GM23248 (cell line): Measurements from ENCODE around the gene OPTN. TPM values are rescaled to one million over a fixed set of nuclear protein-coding genes. Genes with fewer than 3 reads are reported as not detected.

Source experiments
- DNase-seq: peaks from one replicate; pipeline ENCODE4 v3.0.0-alpha.2; 2015
- H2AFZ ChIP-seq: fragments of 200-600 bp; sonication (generic); 2 replicates; pipeline ENCODE4 v1.6.1; 2016; ENCODE audit warnings: antibody characterized with exemption
- H3F3A ChIP-seq: fragments of 200-600 bp; sonication (generic); 2 replicates; pipeline ENCODE4 v1.6.1; 2016; ENCODE audit warnings: mild to moderate bottlenecking, antibody characterized with exemption, mixed run types; ENCODE audit not compliant: insufficient read depth
- H3K27ac ChIP-seq: fragments of 200-600 bp; sonication (generic); 2 replicates; pipeline ENCODE4 v1.5.1; 2016; ENCODE audit warnings: mild to moderate bottlenecking
- H3K27me3 ChIP-seq: fragments of 200-600 bp; sonication (generic); replicated peaks from 2 replicates; pipeline ENCODE4 v1.6.1; 2016; ENCODE audit warnings: mild to moderate bottlenecking; ENCODE audit not compliant: insufficient read depth
- H3K36me3 ChIP-seq: fragments of 200-600 bp; sonication (generic); 2 replicates; pipeline ENCODE4 v1.6.1; 2016; ENCODE audit warnings: low read depth, mild to moderate bottlenecking
- H3K4me1 ChIP-seq: fragments of 200-600 bp; sonication (generic); 2 replicates; pipeline ENCODE4 v1.6.1; 2016; ENCODE audit warnings: mild to moderate bottlenecking; ENCODE audit not compliant: insufficient read depth
- H3K4me2 ChIP-seq: fragments of 200-600 bp; sonication (generic); one replicate; pipeline ENCODE4 v1.6.1; 2016; ENCODE audit warnings: mild to moderate bottlenecking; ENCODE audit not compliant: unreplicated experiment
- H3K4me3 ChIP-seq: fragments of 200-600 bp; sonication (generic); 2 replicates; pipeline ENCODE4 v1.5.1; 2016; ENCODE audit warnings: mild to moderate bottlenecking
- H3K79me2 ChIP-seq: fragments of 200-600 bp; sonication (generic); 2 replicates; pipeline ENCODE4 v1.6.1; 2016; ENCODE audit warnings: mild to moderate bottlenecking; ENCODE audit not compliant: insufficient read depth
- H3K9ac ChIP-seq: fragments of 200-600 bp; sonication (generic); 2 replicates; pipeline ENCODE4 v1.6.1; 2016; ENCODE audit warnings: mild to moderate bottlenecking
- H3K9me2 ChIP-seq: fragments of 200-600 bp; sonication (generic); 2 replicates; pipeline ENCODE4 v1.6.1; 2016; ENCODE audit warnings: mixed run types, mild to moderate bottlenecking, moderate library complexity; ENCODE audit not compliant: insufficient read depth
- H3K9me3 ChIP-seq: fragments of 200-600 bp; sonication (generic); one replicate; pipeline ENCODE4 v1.6.1; 2017; ENCODE audit warnings: low read depth
- H4K20me1 ChIP-seq: fragments of 200-600 bp; sonication (generic); 2 replicates; pipeline ENCODE4 v1.6.0; 2016; ENCODE audit not compliant: insufficient read depth
- EZH2 ChIP-seq: fragments of 200-600 bp; sonication (generic); IDR thresholded peaks from 2 replicates; pipeline ENCODE4 v1.6.1; 2018; ENCODE audit warnings: antibody characterized with exemption, mild to moderate bottlenecking; ENCODE audit not compliant: insufficient read depth, poor library complexity, severe bottlenecking
- EZH2phosphoT487 ChIP-seq: fragments of 200-600 bp; sonication (generic); IDR thresholded peaks from 2 replicates; pipeline ENCODE4 v1.6.1; 2018; ENCODE audit warnings: antibody characterized with exemption, moderate library complexity, mild to moderate bottlenecking, low read depth; ENCODE audit not compliant: insufficient read depth
- WGBS, 2 experiments: methylation state at CpG; one replicate each; pipeline ENCODE4 v1.1.6; 2015 to 2017; ENCODE audit warnings: low lambda C conversion rate in 2 of 2, low coverage in 1 of 2; ENCODE audit errors: missing lambda C conversion rate in 2 of 2; 5-methylcytosine and 5-hydroxymethylcytosine counted together
- in situ Hi-C: fragments of 300-500 bp; cut with MboI; formaldehyde crosslinking; loops from 2 replicates; pipeline ENCODE4 v1.15.0; 2020
- polyA plus RNA-seq: library from polyadenylated mRNA; unstranded; fragments of >200 nt; fragmentation: Nextera tagmentation; extraction: Ambion mirVana; gene quantifications from 2 replicates; pipeline ENCODE4 v1.2.1, GENCODE V29; 2016
- total RNA-seq: library from RNA; depleted of rRNA; stranded (reverse); fragments of >200 nt; shearing (Covaris generic); gene quantifications from 2 replicates; pipeline ENCODE4 v1.2.3, GENCODE V29; 2014

OPTN gene
- total and polyA plus RNA-seq, 2 experiments from 2014 or later: 50.6 to 109 TPM

DNA sequence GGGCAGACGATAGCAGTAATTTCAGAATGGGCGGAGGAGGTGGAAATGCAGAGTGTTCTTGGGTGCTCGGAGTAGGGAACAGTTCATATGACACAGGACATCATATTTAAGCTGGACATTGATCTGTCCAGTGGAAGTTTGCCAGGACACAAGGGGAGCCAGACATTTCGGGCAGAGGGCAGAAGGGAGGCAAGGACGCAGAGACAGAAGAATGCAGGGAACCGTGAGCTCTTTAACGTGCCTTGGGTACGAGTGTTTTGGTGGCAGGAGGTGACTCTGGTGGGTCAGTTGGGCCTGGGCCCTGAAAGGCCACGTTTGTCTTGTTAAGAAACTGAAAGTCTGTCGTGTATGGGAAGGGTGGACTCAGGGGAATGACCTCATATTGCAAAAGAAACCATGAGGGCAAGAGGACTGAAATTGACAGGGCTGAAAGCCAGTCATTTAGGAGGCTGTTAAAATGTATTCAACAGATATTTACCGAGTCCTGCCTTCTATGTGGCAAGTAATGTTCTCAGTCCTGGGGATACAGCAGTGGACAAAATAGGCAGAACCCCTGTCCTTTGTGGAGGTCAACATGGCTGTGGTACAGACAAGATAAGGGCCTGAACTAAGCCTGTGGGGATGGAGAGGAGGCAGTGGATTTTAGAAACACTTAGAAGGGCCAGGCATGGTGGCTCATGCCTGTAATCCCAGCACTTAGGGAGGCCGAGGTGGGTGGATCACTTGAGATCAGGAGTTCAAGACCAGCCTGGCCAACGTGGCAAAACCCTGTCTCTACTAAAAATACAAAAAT, 2.2 kb downstream of the OPTN start:
- WGBS, 2 experiments: 29 to 32% methylated on average over 13 of the region's 13 CpGs
- no peaks in the 10 kb centered on the region; the same call in 1 of the 2 replicates for H3F3A ChIP-seq
- H3K9ac ChIP-seq: peak overlapping the region; percentile 81
- H3K79me2 ChIP-seq: peaks cover 70% of the 10 kb centered on the region
- no peaks in the 10 kb centered on the region for H3K9me3 ChIP-seq
- peak overlapping the region; percentile 96 for H3K4me2 ChIP-seq
- in situ Hi-C loops: no loop called here
- no peaks in the 10 kb centered on the region for H4K20me1 ChIP-seq
- H3K36me3 ChIP-seq: no peaks in the 10 kb centered on the region; the same call in 1 of the 2 replicates
- H3K4me3 ChIP-seq: peak overlapping the region; percentile 90
- no peaks in the 10 kb centered on the region for H3K9me2 ChIP-seq
- H2AFZ ChIP-seq: peak overlapping the region; percentile 76
- DNase-seq: peak; percentile 68
- H3K4me1 ChIP-seq: peaks cover 23% of the 10 kb centered on the region; the same call in 1 of the 2 replicates
- no peaks in the 10 kb centered on the region for H3K27me3 ChIP-seq
- peak overlapping the region; percentile 67 for H3K27ac ChIP-seq
- TF ChIP-seq EZH2: no peak
- no peak for TF ChIP-seq EZH2phosphoT487

DNA sequence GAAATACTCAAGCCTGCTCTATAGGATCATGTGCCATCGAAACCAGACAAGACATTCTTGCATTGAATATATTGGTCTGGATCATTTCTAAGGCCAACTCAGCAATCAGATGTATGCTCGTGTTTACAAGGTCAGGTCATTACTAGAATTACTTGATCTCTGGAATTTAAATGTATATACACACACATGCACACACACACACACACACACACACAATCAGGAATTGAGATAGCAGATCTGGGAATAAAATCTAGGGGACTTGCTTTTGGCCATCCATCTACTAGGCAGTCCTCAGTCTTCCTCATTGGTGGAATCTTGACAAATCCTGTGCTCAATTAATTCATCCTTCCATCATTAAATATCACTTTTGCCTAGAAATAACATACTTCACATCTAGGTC, 3.6 kb downstream of the OPTN start:
- Histone ChIP-seq H3K9me2 (no peaks in the 10 kb centered on the region), H2AFZ (no peak overlapping the region), H3K4me1 (peaks cover 23% of the 10 kb centered on the region; the same call in 1 of the 2 replicates), H3K36me3 (no peaks in the 10 kb centered on the region; the same call in 1 of the 2 replicates), H3K4me3 (no peak overlapping the region), H3K9ac (no peak overlapping the region), H3K27ac (no peak overlapping the region), H4K20me1 (no peaks in the 10 kb centered on the region), H3K9me3 (no peaks in the 10 kb centered on the region), H3F3A (no peaks in the 10 kb centered on the region; the same call in 1 of the 2 replicates), H3K27me3 (no peaks in the 10 kb centered on the region), H3K4me2 (no peak overlapping the region), H3K79me2 (peaks cover 78% of the 10 kb centered on the region)
- 61 to 73% methylated on average over 2 of the region's 2 CpGs for WGBS, 2 experiments
- DNase-seq: no peak
- in situ Hi-C loops: no loop called here
- TF ChIP-seq EZH2 (no peak), EZH2phosphoT487 (no peak)

DNA sequence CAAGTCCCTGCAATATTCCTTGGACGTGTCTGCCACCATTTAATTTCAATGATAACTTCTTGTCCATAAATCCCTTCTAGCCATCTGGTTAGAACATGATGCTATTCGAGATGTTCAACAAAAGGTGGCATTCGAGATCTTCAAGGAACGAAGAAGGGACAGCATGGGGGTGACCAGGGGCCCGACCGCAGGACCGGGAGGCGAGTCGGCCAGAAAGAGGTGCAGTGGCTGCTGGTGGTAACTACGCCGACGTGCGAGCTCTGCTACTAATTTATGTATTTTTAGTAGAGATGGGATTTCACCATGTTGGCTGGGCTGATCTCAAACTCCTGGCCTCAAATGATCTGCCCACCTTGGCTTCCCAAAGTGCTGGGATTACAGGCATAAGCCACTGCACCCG, 4.7 kb downstream of the OPTN start:
- H3K27me3 ChIP-seq: no peaks in the 10 kb centered on the region
- H3K9ac ChIP-seq: no peak overlapping the region
- WGBS, 2 experiments: 97 to 98% methylated on average over 13 to 14 of the region's 14 CpGs
- H2AFZ ChIP-seq: no peak overlapping the region
- DNase-seq: no peak
- H3K4me3 ChIP-seq: no peak overlapping the region
- no peaks in the 10 kb centered on the region for H3F3A ChIP-seq
- no peak overlapping the region for H3K27ac ChIP-seq
- TF ChIP-seq EZH2: no peak
- TF ChIP-seq EZH2phosphoT487: no peak
- H3K9me3 ChIP-seq: no peaks in the 10 kb centered on the region
- H3K4me2 ChIP-seq: no peak overlapping the region
- in situ Hi-C loops: no loop called here
- H3K4me1 ChIP-seq: peaks cover 23% of the 10 kb centered on the region; the same call in 1 of the 2 replicates
- H3K9me2 ChIP-seq: no peaks in the 10 kb centered on the region
- peaks cover 4% of the 10 kb centered on the region; the same call in 1 of the 2 replicates for H3K36me3 ChIP-seq
- no peaks in the 10 kb centered on the region for H4K20me1 ChIP-seq
- peaks cover 86% of the 10 kb centered on the region for H3K79me2 ChIP-seq

DNA sequence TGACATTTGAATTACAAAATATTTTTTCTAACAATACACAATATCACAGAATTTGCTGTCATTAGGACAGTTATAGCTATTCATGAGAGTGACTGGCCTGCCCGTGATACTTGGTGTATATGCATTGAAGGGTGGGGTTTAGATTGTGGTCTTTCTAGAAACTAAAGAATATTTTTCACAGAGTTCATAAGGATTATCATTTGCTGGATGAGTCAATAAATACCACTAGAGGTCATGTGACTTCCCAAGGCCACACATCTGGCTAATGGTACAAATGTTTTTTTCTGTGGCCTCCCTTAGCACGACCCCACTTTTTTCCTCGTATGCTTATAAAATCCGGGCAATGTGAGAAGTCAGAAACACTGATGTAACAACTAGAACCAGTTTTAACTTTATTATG, 5.2 kb downstream of the OPTN start:
- H3K4me3 ChIP-seq: no peak overlapping the region
- peak; percentile 36 for DNase-seq
- H3K4me2 ChIP-seq: no peak overlapping the region
- H3K9me3 ChIP-seq: no peaks in the 10 kb centered on the region
- TF ChIP-seq EZH2phosphoT487 (no peak), EZH2 (no peak)
- H4K20me1 ChIP-seq: no peaks in the 10 kb centered on the region
- in situ Hi-C loops: no loop called here
- H3K27me3 ChIP-seq: no peaks in the 10 kb centered on the region
- no peak overlapping the region for H2AFZ ChIP-seq
- H3K27ac ChIP-seq: no peak overlapping the region
- peaks cover 89% of the 10 kb centered on the region for H3K79me2 ChIP-seq
- WGBS, 2 experiments: 47 to 50% methylated on average over 4 of the region's 4 CpGs
- no peaks in the 10 kb centered on the region for H3K9me2 ChIP-seq
- peaks cover 23% of the 10 kb centered on the region; the same call in 1 of the 2 replicates for H3K4me1 ChIP-seq
- H3K36me3 ChIP-seq: peaks cover 9% of the 10 kb centered on the region; the same call in 1 of the 2 replicates
- no peak overlapping the region for H3K9ac ChIP-seq
- no peaks in the 10 kb centered on the region for H3F3A ChIP-seq
